Chondrocyte (in vitro differentiated cells): ENCODE data around the gene TBXAS1. TPM values are rescaled to one million over a fixed set of nuclear protein-coding genes. Genes with fewer than 3 reads are reported as not detected.

Experiments used
- DNase-seq: peaks from one replicate; pipeline ENCODE4 v3.0.0; 2021; ENCODE audit warnings: mixed read lengths, low spot score
- H3K27ac Mint-ChIP-seq: one replicate; pipeline ENCODE4 v1.8.0; 2021; ENCODE audit warnings: mild to moderate bottlenecking, moderate library complexity, mixed read lengths; ENCODE audit not compliant: unreplicated experiment
- H3K27me3 Mint-ChIP-seq: 2 replicates; pipeline ENCODE4 v1.8.0; 2021; ENCODE audit warnings: low read depth, mixed read lengths
- H3K36me3 Mint-ChIP-seq: 2 replicates; pipeline ENCODE4 v1.8.0; 2021; ENCODE audit warnings: low read depth, mixed read lengths
- H3K4me1 Mint-ChIP-seq: 2 replicates; pipeline ENCODE4 v1.8.0; 2021; ENCODE audit warnings: low read depth, mild to moderate bottlenecking, mixed read lengths
- H3K4me3 Mint-ChIP-seq: one replicate; pipeline ENCODE4 v1.8.0; 2021; ENCODE audit warnings: mild to moderate bottlenecking, moderate library complexity, mixed read lengths; ENCODE audit not compliant: unreplicated experiment
- H3K9me3 Mint-ChIP-seq: 2 replicates; pipeline ENCODE4 v1.8.0; 2021; ENCODE audit warnings: low read depth, mixed read lengths
- total RNA-seq: library from RNA; stranded (reverse); gene quantifications from 3 replicates; pipeline ENCODE4 v1.2.1, GENCODE V29; 2021
- TF ChIP-seq, protein P1 (sequence below): fragments of 200-600 bp; sonication (generic); IDR thresholded peaks from 2 replicates; pipeline ENCODE4 v1.5.0; 2021; ENCODE audit warnings: antibody characterized with exemption, mild to moderate bottlenecking, moderate library complexity

The TBXAS1 gene
- total RNA-seq, 1 donor from 2014 or later: 2.4 TPM

DNA sequence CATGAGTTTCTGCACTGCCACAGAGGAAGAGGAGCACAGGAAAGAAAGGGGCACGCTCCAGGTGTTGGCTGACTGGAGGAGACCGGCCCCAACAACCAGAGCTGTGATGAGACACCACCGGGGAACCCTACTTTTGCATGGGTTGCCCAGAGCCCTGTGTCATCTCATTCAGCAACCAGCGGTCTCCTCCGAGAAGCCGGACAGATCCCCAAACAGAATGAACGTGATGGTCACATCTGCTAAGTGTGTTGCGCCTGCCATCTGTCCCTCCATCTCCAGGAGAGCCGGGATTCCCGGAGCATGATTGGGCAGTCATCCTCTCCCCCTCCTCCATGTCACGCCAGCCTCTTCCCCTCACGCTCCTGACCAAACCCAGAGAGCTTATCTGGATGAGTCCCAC, 210.8 kb downstream of the TBXAS1 start:
- Mint-ChIP-seq H3K4me1 (peaks cover 37% of the 10 kb centered on the region), H3K4me3 (no peak overlapping the region), H3K36me3 (peaks cover 21% of the 10 kb centered on the region), H3K9me3 (no peaks in the 10 kb centered on the region), H3K27ac (no peak overlapping the region), H3K27me3 (no peaks in the 10 kb centered on the region)
- TF ChIP-seq, protein P1, sequence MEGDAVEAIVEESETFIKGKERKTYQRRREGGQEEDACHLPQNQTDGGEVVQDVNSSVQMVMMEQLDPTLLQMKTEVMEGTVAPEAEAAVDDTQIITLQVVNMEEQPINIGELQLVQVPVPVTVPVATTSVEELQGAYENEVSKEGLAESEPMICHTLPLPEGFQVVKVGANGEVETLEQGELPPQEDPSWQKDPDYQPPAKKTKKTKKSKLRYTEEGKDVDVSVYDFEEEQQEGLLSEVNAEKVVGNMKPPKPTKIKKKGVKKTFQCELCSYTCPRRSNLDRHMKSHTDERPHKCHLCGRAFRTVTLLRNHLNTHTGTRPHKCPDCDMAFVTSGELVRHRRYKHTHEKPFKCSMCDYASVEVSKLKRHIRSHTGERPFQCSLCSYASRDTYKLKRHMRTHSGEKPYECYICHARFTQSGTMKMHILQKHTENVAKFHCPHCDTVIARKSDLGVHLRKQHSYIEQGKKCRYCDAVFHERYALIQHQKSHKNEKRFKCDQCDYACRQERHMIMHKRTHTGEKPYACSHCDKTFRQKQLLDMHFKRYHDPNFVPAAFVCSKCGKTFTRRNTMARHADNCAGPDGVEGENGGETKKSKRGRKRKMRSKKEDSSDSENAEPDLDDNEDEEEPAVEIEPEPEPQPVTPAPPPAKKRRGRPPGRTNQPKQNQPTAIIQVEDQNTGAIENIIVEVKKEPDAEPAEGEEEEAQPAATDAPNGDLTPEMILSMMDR: no peak
- no peak for DNase-seq

DNA sequence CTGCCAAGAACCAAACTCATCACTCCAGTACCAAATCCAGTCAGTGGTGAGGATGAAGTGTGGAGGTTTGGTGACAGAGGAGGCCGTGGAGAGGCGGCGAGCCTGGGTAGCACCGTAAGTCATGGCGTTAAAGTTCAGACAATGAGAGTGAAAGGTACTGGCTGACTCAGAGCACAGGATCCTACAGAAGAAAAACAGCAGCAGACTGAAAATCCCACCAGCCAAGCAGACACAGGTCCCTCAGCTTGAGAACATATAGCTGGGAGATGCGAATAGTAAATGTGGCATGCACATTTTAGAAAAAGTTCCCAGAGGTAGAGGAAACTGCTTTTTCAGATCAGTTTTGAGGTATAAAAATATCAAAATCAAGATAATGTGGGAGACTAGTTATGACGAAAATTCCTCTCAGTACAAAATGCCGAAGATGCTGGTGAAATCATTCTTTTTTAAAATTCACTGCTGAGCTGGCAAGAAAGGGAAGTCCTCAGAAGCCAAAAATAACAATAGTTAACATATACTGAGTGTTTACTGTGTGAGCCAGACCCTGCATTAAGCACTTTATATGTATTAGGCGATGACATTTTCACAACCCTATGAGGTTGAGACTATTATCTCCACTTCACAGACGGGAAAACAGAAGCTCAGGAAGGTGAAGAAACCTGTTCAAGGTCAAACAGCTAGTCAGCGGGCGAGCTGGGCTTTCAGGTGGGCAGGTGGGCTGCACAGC, 212.8 kb downstream of the TBXAS1 start:
- no peak for DNase-seq
- H3K27ac Mint-ChIP-seq: peak overlapping the region; percentile 87
- TF ChIP-seq, protein P1: no peak
- H3K36me3 Mint-ChIP-seq: peaks cover 21% of the 10 kb centered on the region
- H3K27me3 Mint-ChIP-seq: no peaks in the 10 kb centered on the region
- peaks cover 38% of the 10 kb centered on the region for H3K4me1 Mint-ChIP-seq
- peak overlapping the region; percentile 46 for H3K4me3 Mint-ChIP-seq
- H3K9me3 Mint-ChIP-seq: no peaks in the 10 kb centered on the region

DNA sequence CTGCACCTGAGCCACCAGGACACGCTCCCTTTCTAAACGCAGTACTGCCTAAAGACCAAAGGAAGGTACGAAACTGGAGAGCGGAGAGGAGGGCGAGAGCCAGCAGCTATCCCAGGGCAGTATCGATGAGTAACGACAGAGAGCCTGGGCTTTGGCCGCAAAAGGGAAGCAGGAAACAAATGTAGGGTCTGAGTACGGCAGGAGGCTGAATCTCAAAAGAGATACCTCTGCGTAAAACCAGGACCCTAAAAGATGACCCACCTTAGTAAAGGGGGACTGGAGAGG, 213.3 kb downstream of the TBXAS1 start:
- TF ChIP-seq, protein P1: no peak
- Mint-ChIP-seq H3K36me3 (peaks cover 21% of the 10 kb centered on the region), H3K9me3 (no peaks in the 10 kb centered on the region), H3K4me3 (no peak overlapping the region), H3K4me1 (peaks cover 38% of the 10 kb centered on the region), H3K27ac (peak overlapping the region; percentile 87), H3K27me3 (no peaks in the 10 kb centered on the region)
- DNase-seq: no peak

DNA sequence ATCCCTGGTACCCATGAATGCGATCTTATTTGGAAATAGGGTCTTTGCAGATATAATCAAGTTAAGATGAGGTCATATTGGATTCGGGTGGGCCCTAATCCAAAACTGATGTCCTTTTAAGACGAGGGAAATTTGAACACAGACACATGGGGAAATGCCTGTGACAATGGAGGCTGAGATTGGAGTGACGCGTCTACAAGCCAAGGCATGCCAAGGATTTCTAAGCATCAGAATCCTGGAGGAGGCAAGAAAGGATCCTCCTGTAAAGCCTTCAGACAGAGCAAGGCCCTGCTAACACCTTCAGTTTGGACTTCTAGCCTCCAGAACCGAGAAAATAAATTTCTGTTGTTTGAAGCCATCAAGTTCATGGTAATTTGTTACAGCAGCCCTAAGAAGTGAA, 215.2 kb downstream of the TBXAS1 start:
- peaks cover 36% of the 10 kb centered on the region for H3K4me1 Mint-ChIP-seq
- no peaks in the 10 kb centered on the region for H3K27me3 Mint-ChIP-seq
- no peak overlapping the region for H3K4me3 Mint-ChIP-seq

DNA sequence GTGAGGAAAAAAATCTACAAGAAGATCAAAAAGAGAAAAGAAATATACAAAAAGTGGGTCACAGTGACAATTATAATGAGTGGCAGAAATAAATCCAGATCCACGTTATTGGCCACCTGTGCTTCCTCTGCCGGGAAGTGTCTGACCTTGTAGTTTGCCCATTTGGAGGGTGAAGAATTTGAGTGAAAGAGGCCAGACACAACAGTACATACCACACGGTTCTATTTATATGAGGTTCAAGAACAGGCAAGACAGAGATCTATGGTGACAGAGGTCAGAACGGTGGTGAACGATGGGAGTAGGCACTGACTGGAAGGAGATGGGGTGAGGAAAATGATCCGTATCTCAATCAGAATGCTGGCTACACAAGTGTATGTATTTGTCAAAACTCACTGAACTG, 216.6 kb downstream of the TBXAS1 start:
- TF ChIP-seq, protein P1: no peak
- Mint-ChIP-seq H3K4me3 (no peak overlapping the region), H3K4me1 (peaks cover 48% of the 10 kb centered on the region), H3K27ac (peak overlapping the region; percentile 69), H3K9me3 (no peaks in the 10 kb centered on the region), H3K36me3 (peaks cover 6% of the 10 kb centered on the region), H3K27me3 (no peaks in the 10 kb centered on the region)
- no peak for DNase-seq

More for the DNA sequence above, 215.2 kb downstream of the TBXAS1 start:
- DNase-seq: no peak
- H3K27ac Mint-ChIP-seq: no peak overlapping the region
- TF ChIP-seq, protein P1: no peak
- no peaks in the 10 kb centered on the region for H3K9me3 Mint-ChIP-seq
- H3K36me3 Mint-ChIP-seq: peaks cover 11% of the 10 kb centered on the region
